GM12878 (cell line): ENCODE data around the gene WDR72. TPM values are rescaled to one million over a fixed set of nuclear protein-coding genes. Genes with fewer than 3 reads are reported as not detected.

Experiments
- ATAC-seq: fragments of 200-7000 bp; cut with Tn5 transposase; 3 replicates; pipeline ENCODE4 v1.9.1; 2020; ENCODE audit warnings: mild to moderate bottlenecking, moderate library complexity
- BruUV-seq: library from RNA; stranded (reverse); fragments of 400-500 nt; replicated peaks from 2 replicates; lab custom pipeline; 2021; lab: Mats Ljungman, UMichigan
- CTCF ChIA-PET: fragments of 300-600 bp; sonication (Branson Sonifier 250); formaldehyde crosslinking; extraction: SDS; loops from one replicate; lab custom pipeline; 2021; ENCODE audit warnings: inconsistent platforms; lab: Yijun Ruan, JAX
- POLR2A ChIA-PET: fragments of 350-600 bp; formaldehyde crosslinking; extraction: SDS; loops from one replicate; lab custom pipeline; 2021; ENCODE audit warnings: inconsistent platforms; lab: Charles Lee
- RAD21 ChIA-PET: fragments of 300-600 bp; sonication (Branson Sonifier 250); formaldehyde crosslinking; loops from one replicate; lab custom pipeline; 2023; ENCODE audit warnings: antibody characterized with exemption; ENCODE audit not compliant: unreplicated experiment; lab: Charles Lee
- SMC1A ChIA-PET: fragments of 300-600 bp; sonication (Branson Sonifier 250); formaldehyde crosslinking; loops from one replicate; lab custom pipeline; 2023; ENCODE audit not compliant: unreplicated experiment, uncharacterized antibody; lab: Charles Lee
- DNase-seq: peaks from one replicate; pipeline ENCODE4 v3.0.0-alpha.2; 2011; ENCODE audit warnings: low read depth, low spot score
- FAIRE-seq: peaks from 3 replicates; lab custom pipeline; 2011; peaks lifted over from hg19 to GRCh38; lab: Jason Lieb, UNC
- H2AFZ ChIP-seq: 2 replicates; pipeline ENCODE4 v1.6.0; 2011; ENCODE audit warnings: low read depth, low read length, control low read depth; ENCODE audit not compliant: control insufficient read depth
- H3K27ac ChIP-seq: 2 replicates; pipeline ENCODE4 v1.5.1; 2011; ENCODE audit warnings: control low read depth; ENCODE audit not compliant: control insufficient read depth, insufficient read depth
- H3K27me3 ChIP-seq, 2 experiments: replicated peaks in 1 of 2; 2 replicates each; pipeline versions ENCODE4 v1.6.0 to v1.6.1; 2011; ENCODE audit warnings: low read length in 1 of 2; ENCODE audit not compliant: control insufficient read depth in 2 of 2, insufficient read depth in 2 of 2
- H3K36me3 ChIP-seq, 2 experiments: 2 replicates each; pipeline ENCODE4 v1.5.1; 2011; ENCODE audit warnings: low read length in 1 of 2; ENCODE audit not compliant: control insufficient read depth in 2 of 2, insufficient read depth in 2 of 2
- H3K4me1 ChIP-seq: 2 replicates; pipeline ENCODE4 v1.6.1; 2011; ENCODE audit warnings: mild to moderate bottlenecking, low read length, moderate library complexity, mixed read lengths; ENCODE audit not compliant: control insufficient read depth, insufficient read depth
- H3K4me2 ChIP-seq: 2 replicates; pipeline ENCODE4 v1.6.0; 2011; ENCODE audit warnings: control low read depth; ENCODE audit not compliant: control insufficient read depth, insufficient read depth
- H3K4me3 ChIP-seq: fragments of 200-600 bp; sonication (generic); 2 replicates; pipeline ENCODE4 v1.5.1; 2016
- H3K79me2 ChIP-seq: 2 replicates; pipeline ENCODE4 v1.6.0; 2011; ENCODE audit warnings: low read length; ENCODE audit not compliant: control insufficient read depth, insufficient read depth
- H3K9ac ChIP-seq: 2 replicates; pipeline ENCODE4 v1.8.0; 2011; ENCODE audit warnings: low read length, control low read depth, mixed read lengths; ENCODE audit not compliant: control insufficient read depth, insufficient read depth
- H3K9me3 ChIP-seq: replicated peaks from 3 replicates; pipeline ENCODE4 v1.5.1; 2011; ENCODE audit warnings: mild to moderate bottlenecking, low read length; ENCODE audit not compliant: control insufficient read depth, insufficient read depth
- H4K20me1 ChIP-seq: 2 replicates; pipeline ENCODE4 v1.6.0; 2011; ENCODE audit not compliant: control insufficient read depth, insufficient read depth
- ATF2 ChIP-seq: IDR thresholded peaks from 2 replicates; pipeline ENCODE4 v1.6.1; 2012; ENCODE audit warnings: low read length, inconsistent platforms
- CBX3 ChIP-seq: fragments of 200-600 bp; sonication (generic); IDR thresholded peaks from 2 replicates; pipeline ENCODE4 v1.6.1; 2016; ENCODE audit warnings: low read depth, borderline replicate concordance
- E4F1 ChIP-seq: fragments of 450-650 bp; IDR thresholded peaks from 2 replicates; pipeline ENCODE4 v1.6.1; 2018; ENCODE audit warnings: borderline replicate concordance, mild to moderate bottlenecking; ENCODE audit not compliant: partially characterized antibody
- EZH2 ChIP-seq: IDR thresholded peaks from 2 replicates; pipeline ENCODE4 v1.6.1; 2012; ENCODE audit warnings: low read depth, mild to moderate bottlenecking, control low read depth, inconsistent platforms, low read length, borderline replicate concordance; ENCODE audit not compliant: control insufficient read depth
- GABPA ChIP-seq: IDR thresholded peaks from 2 replicates; pipeline ENCODE4 v1.6.1; 2014; ENCODE audit warnings: antibody characterized with exemption, low read depth, mild to moderate bottlenecking, inconsistent platforms
- HDGF ChIP-seq: fragments of 450-650 bp; IDR thresholded peaks from 2 replicates; pipeline ENCODE4 v1.6.1; 2016; ENCODE audit warnings: antibody characterized with exemption
- HSF1 ChIP-seq: fragments of 150-350 bp; IDR thresholded peaks from 2 replicates; pipeline ENCODE4 v1.6.1; 2014; ENCODE audit warnings: mild to moderate bottlenecking, low read depth, low read length
- PBX3 ChIP-seq: IDR thresholded peaks from 2 replicates; pipeline ENCODE4 v1.6.1; 2011; ENCODE audit warnings: mild to moderate bottlenecking, low read depth, low read length, moderate library complexity; ENCODE audit not compliant: insufficient replicate concordance
- POLR2AphosphoS2 ChIP-seq: IDR thresholded peaks from 2 replicates; pipeline ENCODE4 v1.6.1; 2011; ENCODE audit warnings: low read depth, mild to moderate bottlenecking, low read length, improper control_type of control experiment, moderate library complexity
- RB1 ChIP-seq: fragments of 450-650 bp; formaldehyde crosslinking; IDR thresholded peaks from 2 replicates; pipeline ENCODE4 v1.6.1; 2017; ENCODE audit warnings: mild to moderate bottlenecking, borderline replicate concordance
- SMAD1 ChIP-seq: fragments of 450-650 bp; IDR thresholded peaks from 2 replicates; pipeline ENCODE4 v1.6.1; 2018; ENCODE audit warnings: mild to moderate bottlenecking, low read depth; ENCODE audit not compliant: partially characterized antibody
- USF2 ChIP-seq: IDR thresholded peaks from 2 replicates; pipeline ENCODE4 v1.6.1; 2011; ENCODE audit warnings: low read depth, low read length, improper control_type of control experiment, borderline replicate concordance
- ZBTB4 ChIP-seq: fragments of 450-650 bp; formaldehyde crosslinking; IDR thresholded peaks from 2 replicates; pipeline ENCODE4 v1.4.0; 2022; ENCODE audit warnings: mild to moderate bottlenecking, moderate library complexity
- WGBS: methylation state at CpG from one replicate; pipeline ENCODE4 v1.1.6; 2016; ENCODE audit warnings: low lambda C conversion rate; ENCODE audit not compliant: insufficient replicate concordance, insufficient coverage; ENCODE audit errors: missing lambda C conversion rate; 5-methylcytosine and 5-hydroxymethylcytosine counted together
- in situ Hi-C: fragments of 300-500 bp; cut with MboI; formaldehyde crosslinking; loops from 9 replicates; pipeline ENCODE4 v1.14.3; 2018; ENCODE audit warnings: mixed read lengths
- intact Hi-C: fragments of 100-400 bp; cut with micrococcal nuclease; formaldehyde crosslinking; loops from one replicate; pipeline ENCODE4 v1.14.2; 2022; ENCODE audit not compliant: unreplicated experiment
- polyA plus RNA-seq, 11 experiments: library from polyadenylated mRNA; depleted of rRNA in 4 of 11; unstranded in 6 of 11; stranded (reverse) in 5 of 11; fragments of >200 nt; fragmentation: Nextera tagmentation in 4 of 11; fragmentation: Illumina TruSeq in 1 of 11; extraction: Ambion mirVana in 4 of 11; extraction: Trizol in 1 of 11; gene quantifications; 1 replicate in 1 of 11; 2 replicates in 10 of 11; pipeline versions ENCODE4 v1.2.1 to v1.2.3, GENCODE V29; 2011 to 2016; ENCODE audit warnings: inconsistent platforms in 2 of 11, missing spikeins in 2 of 11, low read depth in 1 of 11
- total RNA-seq, 4 experiments: library from RNA; depleted of rRNA in 3 of 4; stranded (reverse); fragments of >200 nt in 3 of 4; fragmentation: Illumina TruSeq in 1 of 4; extraction: Trizol in 1 of 4; gene quantifications; 2 replicates each; pipeline versions ENCODE4 v1.2.1 to v1.2.3, GENCODE V29; 2013 to 2021

WDR72 gene
- total and polyA plus RNA-seq, 10 of the 15 experiments (the other 5 are each of a cell fraction or from before 2014, with no cell fraction given), result 0.03 TPM; not detected in 9

- no peaks in the 10 kb centered on the region for H3K36me3 ChIP-seq
- no peak overlapping the region for H3K9ac ChIP-seq
- no peaks in the 10 kb centered on the region for H3K9me3 ChIP-seq
- no peak overlapping the region for H3K4me3 ChIP-seq
- WGBS, result 33% methylated on average over 4 of the region's 4 CpGs
- H3K27me3 ChIP-seq, result no peaks in the 10 kb centered on the region
- in situ Hi-C loops, result no loop called here
- POLR2A ChIA-PET, result no interaction called here
- SMC1A ChIA-PET, result interaction anchor here (0.6 kb wide), 1 partner anchor 51 kb away, joined by 3 read pairs; no protein-coding TSS in a partner anchor
- H3K4me2 ChIP-seq, result no peak overlapping the region
- CTCF ChIA-PET, result no interaction called here
- intact Hi-C loops, result no loop called here
- no peak for FAIRE-seq
- no peak overlapping the region for H3K27ac ChIP-seq
- no peaks in the 10 kb centered on the region for H3K79me2 ChIP-seq
- RAD21 ChIA-PET, result no interaction called here
- DNase-seq, result no peak
- no peaks in the 10 kb centered on the region for H3K4me1 ChIP-seq
- no peak overlapping the region for H2AFZ ChIP-seq
- no peak for ATAC-seq
- no TSS peak for BruUV-seq
- no peaks in the 10 kb centered on the region for H4K20me1 ChIP-seq
- TF ChIP-seq POLR2AphosphoS2 (no peak), ATF2 (no peak), HSF1 (no peak), CBX3 (no peak), EZH2 (no peak), E4F1 (no peak), RB1 (no peak), GABPA (no peak), ZBTB4 (CRISPR knock-in tag) (no peak), HDGF (no peak), PBX3 (no peak), SMAD1 (no peak), USF2 (no peak)
These were observed 87.9 kb downstream of the WDR72 start for GRCh38 chr15:53671545-53671944.
